ENCODE data around the gene HOXC9.

The HOXC9 gene

DNA sequence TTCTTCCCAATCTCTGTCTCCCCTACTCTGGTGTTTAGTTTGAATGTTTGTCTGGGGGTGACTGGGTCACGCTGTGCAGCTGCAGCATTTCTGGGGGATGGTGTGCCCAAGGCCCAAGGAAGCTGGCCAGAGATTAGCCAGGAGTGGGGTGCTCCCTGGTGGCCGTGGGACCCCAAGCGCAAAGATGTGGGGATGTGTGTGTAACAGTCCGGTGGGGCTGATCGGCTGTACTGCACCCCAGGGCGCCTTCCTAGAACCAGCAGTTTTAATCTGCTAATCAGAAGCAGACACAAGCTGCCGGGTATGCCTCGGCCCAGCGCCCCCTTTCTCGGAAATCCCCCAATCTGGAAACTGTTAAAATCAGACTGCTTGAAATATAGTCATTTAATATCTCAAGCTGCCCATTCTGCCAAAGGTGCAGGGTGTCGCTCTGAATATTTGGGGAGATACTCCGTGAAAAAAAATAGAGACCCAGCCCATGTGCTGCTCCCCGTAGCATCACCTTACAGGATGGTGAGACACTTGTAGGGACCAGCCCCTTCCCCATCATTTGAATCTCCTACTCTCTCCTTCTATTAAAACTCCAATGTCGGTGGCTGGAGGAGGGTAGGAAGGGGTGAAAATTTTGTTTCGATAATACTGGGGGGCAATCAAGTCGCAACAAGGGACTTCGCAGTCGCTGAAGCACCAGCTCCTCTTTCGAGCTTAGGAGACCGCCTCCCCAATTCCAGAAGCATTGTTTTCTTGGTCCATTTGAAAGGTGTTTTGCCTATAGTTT, 4.3 kb downstream of the HOXC9 start:
- no peak for DNase-seq (ENCODE audit: extremely low spot score)
- no peak for TF ChIP-seq CTCF (IDR thresholded peaks at IDR 0.05; ENCODE audit: control extremely low read depth, extremely low read depth, low read depth, missing control alignments)
- CTCF ChIA-PET = interaction anchor here (0.9 to 7.2 kb wide), 11 partner anchors 9 to 211 kb away, joined by 3 to 139 read pairs (median 15); partner anchors contain the start of genes HOXC10, HOXC4, HOXC5 and HOXC6
- POLR2A ChIA-PET = no interaction called here

DNA sequence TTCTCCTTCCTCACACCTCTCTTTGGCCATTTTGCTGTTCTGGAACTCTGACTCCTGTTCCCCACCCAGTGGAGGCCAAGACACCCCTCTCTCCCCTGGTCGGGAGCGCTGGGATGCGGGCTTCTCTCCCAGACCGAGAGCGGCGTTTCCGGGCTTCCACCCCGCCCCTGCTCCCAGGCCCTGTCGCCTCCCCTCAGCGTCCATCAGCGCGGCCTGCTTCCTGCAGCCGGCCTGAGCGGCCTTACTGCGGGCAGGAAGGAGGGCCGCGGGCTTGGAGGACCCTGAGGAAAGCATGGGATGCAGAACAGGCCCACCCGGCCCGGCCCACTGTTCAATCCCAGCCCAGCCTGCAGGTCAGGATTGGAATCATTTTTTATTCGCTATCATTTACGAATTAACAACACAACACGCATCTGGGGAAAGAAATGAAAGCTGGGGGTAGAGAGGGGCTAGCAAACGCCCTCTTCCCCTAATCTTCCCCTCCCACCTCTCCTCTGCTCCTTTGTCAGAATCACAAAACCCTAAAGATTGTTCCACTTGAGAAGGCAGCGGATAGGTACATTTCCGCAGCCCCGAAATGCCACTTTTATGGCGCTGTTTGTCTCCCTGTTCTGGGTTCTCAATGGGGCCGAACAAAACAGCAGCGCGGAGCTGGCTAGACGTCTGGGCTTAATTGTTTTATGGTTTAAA, 5.0 kb downstream of the HOXC9 start:
- ChIA-PET POLR2A (no interaction called here), CTCF (interaction anchor here (0.9 to 7.2 kb wide), 19 partner anchors 10 to 357 kb away, joined by 3 to 139 read pairs (median 11); partner anchors contain the start of genes COPZ1, HOXC10, HOXC4 and HOXC5)
- DNase-seq (ENCODE audit: extremely low spot score) = no peak
- no peak for TF ChIP-seq CTCF (IDR thresholded peaks at IDR 0.05; ENCODE audit: control extremely low read depth, extremely low read depth, low read depth, missing control alignments)

- ChIA-PET POLR2A (no interaction called here), CTCF (interaction anchor here (0.6 to 7.2 kb wide), 25 partner anchors 9 to 356 kb away, joined by 3 to 139 read pairs (median 5); partner anchors contain the start of genes COPZ1, HOXC10, HOXC4 and HOXC5)
- TF ChIP-seq CTCF (IDR thresholded peaks at IDR 0.05; ENCODE audit: control extremely low read depth, extremely low read depth, low read depth, missing control alignments) = peak; percentile 5
- DNase-seq (ENCODE audit: extremely low spot score) = no peak
These were observed 5.5 kb downstream of the HOXC9 start for GRCh38 chr12:54005531-54005852.

DNA sequence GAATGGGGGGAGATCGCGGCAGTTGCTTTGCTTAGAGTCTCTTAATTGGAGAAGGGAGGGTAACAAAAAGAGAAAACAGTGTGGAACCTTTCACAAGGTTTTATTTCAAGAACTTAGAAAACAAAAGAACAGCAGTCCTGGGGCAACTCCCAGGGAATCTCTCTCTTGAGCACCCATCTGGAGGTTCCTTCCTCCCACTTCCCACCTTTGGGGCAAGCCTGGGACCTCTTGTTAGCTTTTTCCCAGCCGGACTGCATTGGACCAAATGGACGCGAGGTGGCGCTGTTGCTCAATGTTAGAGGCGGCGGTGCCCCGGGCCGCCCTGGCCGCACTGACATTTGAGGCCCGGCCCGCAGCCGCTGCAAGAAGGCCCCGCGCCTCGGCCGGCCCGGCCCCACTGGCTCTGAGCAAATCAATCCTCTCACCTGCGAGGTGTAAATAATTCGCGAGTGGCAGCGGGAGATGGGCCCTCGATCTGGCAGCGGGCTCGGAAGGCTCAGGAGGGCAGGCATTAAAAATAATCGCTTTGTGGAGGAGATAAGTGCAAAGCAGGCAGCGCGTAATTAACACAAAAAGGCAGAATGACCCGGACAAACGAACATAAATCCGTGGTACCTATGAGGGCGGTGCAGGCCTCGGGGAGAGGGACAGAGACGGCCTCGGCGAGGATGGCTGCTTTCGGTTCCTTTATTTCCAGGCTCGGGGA, 6.0 kb downstream of the HOXC9 start:
- peak; percentile 82 for DNase-seq (ENCODE audit: extremely low spot score)
- peak; percentile 94 for TF ChIP-seq CTCF (IDR thresholded peaks at IDR 0.05; ENCODE audit: control extremely low read depth, extremely low read depth, low read depth, missing control alignments)
- CTCF ChIA-PET = interaction anchor here (0.6 to 7.2 kb wide), 27 partner anchors 9 to 373 kb away, joined by 3 to 139 read pairs (median 5); partner anchors contain the start of genes COPZ1, HOXC10, HOXC4 and HOXC5
- POLR2A ChIA-PET = no interaction called here

DNA sequence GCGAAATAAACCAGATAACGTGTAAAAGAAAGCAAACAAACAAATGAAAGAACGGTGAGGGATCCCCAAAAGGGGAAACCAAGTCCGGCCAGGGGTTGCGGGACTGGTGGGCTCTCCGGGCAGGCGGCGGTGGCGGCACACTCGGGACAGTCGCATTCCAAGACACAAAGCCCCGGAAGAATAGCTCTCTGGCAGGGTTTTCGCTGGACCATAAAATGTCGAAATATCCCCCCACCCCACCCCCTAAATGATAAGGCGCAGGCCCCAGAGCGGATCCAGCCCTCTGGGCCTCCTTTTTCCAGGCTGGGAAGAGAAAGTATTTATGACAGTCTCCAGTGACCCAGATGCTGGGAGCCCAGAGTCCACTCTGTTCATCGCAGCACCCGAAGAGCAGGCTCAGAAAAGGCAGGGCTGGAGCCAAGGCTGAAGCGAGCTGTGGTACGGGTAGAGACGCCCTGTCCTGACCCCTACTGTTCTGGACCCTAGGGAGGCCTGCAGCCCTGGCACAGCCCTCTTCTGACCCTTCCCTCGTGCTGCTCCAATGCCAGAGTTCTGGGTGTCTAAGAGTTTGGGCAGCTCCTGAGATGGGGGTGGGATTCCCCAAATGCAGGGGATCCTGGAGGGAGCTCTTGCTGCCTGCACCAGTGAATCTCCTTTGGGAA, 6.7 kb downstream of the HOXC9 start:
- DNase-seq (ENCODE audit: extremely low spot score) = no peak
- no peak for TF ChIP-seq CTCF (IDR thresholded peaks at IDR 0.05; ENCODE audit: control extremely low read depth, extremely low read depth, low read depth, missing control alignments)
- ChIA-PET POLR2A (no interaction called here), CTCF (interaction anchor here (0.8 to 7.2 kb wide), 20 partner anchors 8 to 373 kb away, joined by 3 to 139 read pairs (median 10); partner anchors contain the start of genes HOXC10, HOXC4, HOXC5 and HOXC6)

Data from GM10248 (cell line).